Cardiac muscle cell (in vitro differentiated cells and primary cell): ENCODE data around the gene IGF2BP2. TPM values are rescaled to one million over a fixed set of nuclear protein-coding genes. Genes with fewer than 3 reads are reported as not detected.
A peak's percentile ranks its signal among the peaks of the same experiment; 100 is the strongest.
"Not testable (repeated sequence)": the region's sequence is repeated elsewhere in the genome, so short reads cannot be mapped to it uniquely, and the experiment has no call there.

ENCODE experiments used
- DNase-seq, 2 donors: peaks; one replicate each; pipeline versions ENCODE4 v3.0.0 to v3.0.0-alpha.2; 2010 to 2017; ENCODE audit warnings: low read depth in 1 of 2, low spot score in 1 of 2
- H3K27ac ChIP-seq: fragments of 200-600 bp; sonication (generic); 2 replicates; pipeline ENCODE4 v1.5.1; 2016
- H3K27me3 ChIP-seq: fragments of 200-600 bp; sonication (generic); 2 replicates; pipeline ENCODE4 v1.6.0; 2016; ENCODE audit warnings: control low read depth
- H3K36me3 ChIP-seq: fragments of 200-600 bp; sonication (generic); 2 replicates; pipeline ENCODE4 v1.5.1; 2016; ENCODE audit warnings: control low read depth
- H3K4me1 ChIP-seq: fragments of 200-600 bp; sonication (generic); 2 replicates; pipeline ENCODE4 v1.8.1; 2017; ENCODE audit warnings: low read depth, mild to moderate bottlenecking, mixed run types
- H3K4me3 ChIP-seq: fragments of 200-600 bp; sonication (generic); 2 replicates; pipeline ENCODE4 v1.5.1; 2016; ENCODE audit warnings: mild to moderate bottlenecking
- H3K9me3 ChIP-seq: fragments of 200-600 bp; sonication (generic); 2 replicates; pipeline ENCODE4 v1.5.1; 2017; ENCODE audit warnings: low read depth, mild to moderate bottlenecking, control low read depth
- polyA plus RNA-seq: library from polyadenylated mRNA; unstranded; fragments of >200 nt; fragmentation: Nextera tagmentation; extraction: Ambion mirVana; gene quantifications from 2 replicates; pipeline ENCODE4 v1.2.1, GENCODE V29; 2016
- total RNA-seq: library from RNA; depleted of rRNA; stranded (reverse); fragments of >200 nt; gene quantifications from 2 replicates; pipeline ENCODE4 v1.2.3, GENCODE V29; 2016
- TF ChIP-seq, protein P1 (sequence below): IDR thresholded peaks from 2 replicates; pipeline ENCODE4 v1.5.1; 2012; ENCODE audit warnings: low read depth, mild to moderate bottlenecking, low read length

IGF2BP2 gene
- total and polyA plus RNA-seq, 2 experiments from 2014 or later: 119 to 129 TPM

- Histone ChIP-seq H3K27ac (peak overlapping the region; percentile 60), H3K36me3 (no peaks in the 10 kb centered on the region), H3K9me3 (no peaks in the 10 kb centered on the region), H3K4me1 (peaks cover 32% of the 10 kb centered on the region), H3K4me3 (no peak overlapping the region), H3K27me3 (no peaks in the 10 kb centered on the region)
- DNase-seq: no peak
- TF ChIP-seq, protein P1, sequence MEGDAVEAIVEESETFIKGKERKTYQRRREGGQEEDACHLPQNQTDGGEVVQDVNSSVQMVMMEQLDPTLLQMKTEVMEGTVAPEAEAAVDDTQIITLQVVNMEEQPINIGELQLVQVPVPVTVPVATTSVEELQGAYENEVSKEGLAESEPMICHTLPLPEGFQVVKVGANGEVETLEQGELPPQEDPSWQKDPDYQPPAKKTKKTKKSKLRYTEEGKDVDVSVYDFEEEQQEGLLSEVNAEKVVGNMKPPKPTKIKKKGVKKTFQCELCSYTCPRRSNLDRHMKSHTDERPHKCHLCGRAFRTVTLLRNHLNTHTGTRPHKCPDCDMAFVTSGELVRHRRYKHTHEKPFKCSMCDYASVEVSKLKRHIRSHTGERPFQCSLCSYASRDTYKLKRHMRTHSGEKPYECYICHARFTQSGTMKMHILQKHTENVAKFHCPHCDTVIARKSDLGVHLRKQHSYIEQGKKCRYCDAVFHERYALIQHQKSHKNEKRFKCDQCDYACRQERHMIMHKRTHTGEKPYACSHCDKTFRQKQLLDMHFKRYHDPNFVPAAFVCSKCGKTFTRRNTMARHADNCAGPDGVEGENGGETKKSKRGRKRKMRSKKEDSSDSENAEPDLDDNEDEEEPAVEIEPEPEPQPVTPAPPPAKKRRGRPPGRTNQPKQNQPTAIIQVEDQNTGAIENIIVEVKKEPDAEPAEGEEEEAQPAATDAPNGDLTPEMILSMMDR: no peak
Observed at GRCh38 chr3:185779461-185779860, 45.4 kb downstream of the IGF2BP2 start.

GRCh38 chr3:185778821-185779220 is 46.0 kb downstream of the IGF2BP2 start:
- Histone ChIP-seq H3K4me3 (no peak overlapping the region), H3K9me3 (no peaks in the 10 kb centered on the region), H3K27ac (peak overlapping the region; percentile 67), H3K27me3 (no peaks in the 10 kb centered on the region), H3K4me1 (peaks cover 37% of the 10 kb centered on the region), H3K36me3 (no peaks in the 10 kb centered on the region)
- DNase-seq: no peak
- TF ChIP-seq, protein P1: no peak

- H3K4me3 ChIP-seq: no peak overlapping the region
Observed at GRCh38 chr3:185778094-185778493, 46.7 kb downstream of the IGF2BP2 start.

GRCh38 chr3:185770109-185770508 is 54.7 kb downstream of the IGF2BP2 start:
- no peaks in the 10 kb centered on the region for H3K36me3 ChIP-seq
- no peak overlapping the region for H3K4me3 ChIP-seq
- TF ChIP-seq, protein P1: no peak
- peak overlapping the region; percentile 62 for H3K27ac ChIP-seq
- H3K4me1 ChIP-seq: peaks cover 23% of the 10 kb centered on the region
- DNase-seq: no peak
- no peaks in the 10 kb centered on the region for H3K27me3 ChIP-seq
- no peaks in the 10 kb centered on the region for H3K9me3 ChIP-seq

More at GRCh38 chr3:185778094-185778493, 46.7 kb downstream of the IGF2BP2 start:
- Histone ChIP-seq H3K27me3 (no peaks in the 10 kb centered on the region), H3K9me3 (no peaks in the 10 kb centered on the region), H3K36me3 (no peaks in the 10 kb centered on the region), H3K27ac (peak overlapping the region; percentile 67), H3K4me1 (peaks cover 42% of the 10 kb centered on the region)
- DNase-seq: no peak
- TF ChIP-seq, protein P1: no peak

DNA sequence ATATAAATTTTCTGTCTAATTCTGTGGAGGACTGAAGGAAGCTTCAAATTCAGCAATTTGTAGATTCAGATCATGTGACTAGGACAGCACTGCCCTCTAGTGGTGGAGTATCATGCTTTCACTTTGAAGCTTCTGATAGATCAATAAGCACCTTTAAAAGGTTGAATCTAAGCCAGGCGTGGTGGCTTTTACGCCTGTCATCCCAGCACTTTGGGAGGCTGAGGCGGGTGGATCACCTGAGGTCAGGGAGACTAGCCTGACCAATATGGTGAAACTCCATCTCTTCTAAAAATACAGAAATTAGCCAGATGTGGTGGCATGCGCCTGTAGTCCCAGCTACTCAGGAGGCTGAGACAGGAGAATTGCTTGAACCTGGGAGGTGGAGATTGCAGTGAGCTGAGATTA is 56.3 kb downstream of the IGF2BP2 start:
- H3K36me3 ChIP-seq, H3K27me3 ChIP-seq, H3K4me3 ChIP-seq, H3K27ac ChIP-seq, H3K9me3 ChIP-seq: not testable (repeated sequence)
- peak; percentile 52 to 68 for DNase-seq
- H3K4me1 ChIP-seq: peaks cover 32% of the 10 kb centered on the region
- TF ChIP-seq, protein P1: peak; percentile 64
